ENCODE results near the gene NDUFA5.
A peak's percentile ranks its signal among the peaks of the same experiment; 100 is the strongest.

NDUFA5 gene

GRCh38 chr7:123505221-123505620, 52.4 kb downstream of the NDUFA5 start:
- no peak for DNase-seq (ENCODE audit: low read depth, low spot score)

- DNase-seq (ENCODE audit: low read depth, low spot score): no peak
These were observed 55.4 kb downstream of the NDUFA5 start for GRCh38 chr7:123502201-123502600.

- DNase-seq (ENCODE audit: low read depth, low spot score): no peak
These were observed 56.6 kb downstream of the NDUFA5 start for GRCh38 chr7:123500878-123501489.

GRCh38 chr7:123499211-123499970, 58.2 kb downstream of the NDUFA5 start:
- no peak for DNase-seq (ENCODE audit: low read depth, low spot score)

GRCh38 chr7:123498601-123499000, 59.0 kb downstream of the NDUFA5 start:
- no peak for DNase-seq (ENCODE audit: low read depth, low spot score)

GRCh38 chr7:123498031-123498430, 59.6 kb downstream of the NDUFA5 start:
- DNase-seq (ENCODE audit: low read depth, low spot score): no peak

GRCh38 chr7:123494193-123494796, 63.3 kb downstream of the NDUFA5 start:
- DNase-seq (ENCODE audit: low read depth, low spot score): peak; percentile 6

GRCh38 chr7:123492485-123492884, 65.1 kb downstream of the NDUFA5 start:
- DNase-seq (ENCODE audit: low read depth, low spot score): no peak

All from smooth muscle cell of the brain vasculature (primary cell).